Stimulated activated CD8-positive, alpha-beta memory T cell treated with anti-CD3 and anti-CD28 coated beads, Interleukin-2, amount 100 ng/mL, for 48 hours (primary cell): Measurements from ENCODE around the gene C19orf12.

Experiments
- DNase-seq, 2 donors: peaks; one replicate each; pipeline ENCODE4 v3.0.0-alpha.2; 2020; ENCODE audit warnings: low read depth in 2 of 2

The C19orf12 gene

DNA sequence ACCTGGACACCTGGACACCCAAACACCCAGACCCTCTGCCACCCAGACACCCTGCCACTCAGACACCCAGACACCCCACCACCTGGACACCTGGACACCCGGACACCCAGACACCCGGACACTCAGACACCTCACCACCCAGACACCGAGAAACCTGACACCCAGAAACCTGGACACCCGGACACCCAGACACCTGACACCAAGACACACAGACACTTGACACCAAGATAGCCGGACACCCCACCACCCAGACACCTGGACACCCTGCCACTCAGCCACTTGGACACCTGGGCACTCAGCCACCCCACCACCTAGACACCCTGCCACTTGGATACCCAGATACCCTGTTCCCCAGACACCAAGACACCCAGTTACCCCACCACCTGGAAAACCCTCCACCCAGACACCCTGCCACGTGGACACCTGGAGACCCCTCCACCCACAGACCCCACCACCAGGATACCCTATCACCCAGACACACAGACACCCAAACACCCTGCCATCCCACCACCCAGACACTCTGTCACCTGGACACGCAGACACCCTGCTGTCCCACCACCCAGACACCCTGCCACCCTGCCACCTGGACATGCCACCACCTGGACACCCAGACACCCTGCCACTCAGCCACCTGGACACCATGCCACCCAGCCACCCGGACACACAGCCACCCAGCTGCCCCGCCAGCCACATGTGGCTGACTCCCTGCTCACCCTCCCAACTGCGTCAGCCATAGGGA lies 17.4 kb downstream of the C19orf12 start:
- no peak for DNase-seq

DNA sequence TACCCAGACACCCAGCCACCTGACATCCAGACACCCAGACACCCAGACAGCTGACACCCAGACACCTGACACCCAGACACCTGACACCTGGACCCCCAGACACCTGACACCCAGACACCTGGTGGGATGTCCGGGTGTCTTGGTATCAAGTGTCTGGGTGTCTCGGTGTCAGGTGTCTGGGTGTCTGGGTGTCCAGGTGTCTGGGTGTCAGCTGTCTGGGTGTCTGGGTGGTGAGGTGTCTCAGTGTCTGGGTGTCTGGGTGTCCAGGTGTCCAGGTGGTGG lies 18.6 kb downstream of the C19orf12 start:
- no peak for DNase-seq

DNA sequence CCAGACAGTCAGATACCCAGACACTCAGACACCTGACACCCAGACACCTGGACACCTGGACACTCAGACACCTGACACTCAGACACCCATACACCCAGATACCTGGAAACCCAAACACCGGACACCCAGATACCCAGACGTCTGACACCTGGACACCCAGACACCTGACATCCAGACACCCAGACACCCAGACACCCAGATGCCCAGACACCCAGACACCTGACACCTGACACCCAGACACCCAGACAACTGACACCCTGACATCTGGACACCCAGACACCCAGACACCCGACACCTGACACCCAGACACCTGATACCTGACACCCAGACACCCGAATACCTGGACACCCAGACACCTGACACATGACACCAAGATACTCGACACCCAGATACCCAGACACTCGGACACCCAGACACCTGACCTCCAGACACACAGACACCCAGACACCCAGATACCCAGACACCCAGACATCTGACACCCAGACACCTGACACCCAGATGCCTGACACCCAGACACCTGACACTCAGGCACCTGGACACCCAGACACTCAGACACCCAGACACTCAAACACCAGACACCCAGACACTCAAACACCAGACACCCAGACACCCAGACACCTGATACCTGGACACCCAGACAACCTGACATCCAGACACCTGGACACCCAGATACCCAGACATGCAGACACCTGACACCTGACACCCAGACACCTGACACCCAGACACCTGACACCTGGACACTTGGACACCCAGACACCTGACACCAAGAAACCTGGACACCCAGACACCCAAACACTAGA lies 19.1 kb downstream of the C19orf12 start:
- DNase-seq = no peak

DNA sequence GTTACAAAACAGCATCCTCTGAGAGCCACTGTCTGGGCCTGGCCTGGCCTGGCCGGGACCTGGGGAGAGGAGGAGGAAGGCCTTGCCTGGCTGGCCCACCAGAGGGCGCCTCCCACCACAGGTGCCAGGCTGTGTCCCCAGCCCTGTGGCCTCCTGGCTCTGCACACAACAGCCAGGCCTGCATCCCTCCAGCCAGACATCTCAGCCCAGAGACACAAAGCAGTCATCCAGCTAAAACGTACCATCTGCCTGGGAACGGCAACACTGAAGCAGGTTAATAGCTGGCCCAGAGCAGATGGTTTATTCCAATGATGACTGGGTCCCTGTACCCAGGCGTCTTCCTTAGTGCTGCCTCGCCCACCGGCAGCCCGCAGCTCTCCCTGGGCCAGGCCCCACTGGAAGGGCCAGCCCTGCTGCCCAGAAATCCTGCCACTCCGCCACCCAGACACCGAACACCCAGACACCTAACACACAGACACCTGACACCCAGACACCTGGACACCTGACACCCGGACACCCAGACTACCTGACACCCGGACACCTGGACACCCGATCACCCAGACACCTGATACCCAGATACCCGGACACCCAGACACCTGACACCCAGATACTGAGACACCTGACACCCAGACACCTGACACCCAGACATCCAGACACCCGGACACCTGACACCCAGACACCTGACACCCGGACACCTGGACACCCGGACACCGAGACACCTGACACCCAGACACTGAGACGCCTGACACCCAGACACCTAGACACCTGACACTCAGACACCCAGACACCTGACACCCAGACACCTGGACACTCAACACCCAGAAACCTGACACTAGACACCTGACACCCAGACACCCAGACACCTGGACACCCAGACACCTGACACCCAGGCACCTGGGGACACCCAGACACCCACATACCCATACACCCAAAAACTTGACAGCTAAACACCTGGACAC lies 20.1 kb downstream of the C19orf12 start:
- DNase-seq = peak; percentile 73 to 79

DNA sequence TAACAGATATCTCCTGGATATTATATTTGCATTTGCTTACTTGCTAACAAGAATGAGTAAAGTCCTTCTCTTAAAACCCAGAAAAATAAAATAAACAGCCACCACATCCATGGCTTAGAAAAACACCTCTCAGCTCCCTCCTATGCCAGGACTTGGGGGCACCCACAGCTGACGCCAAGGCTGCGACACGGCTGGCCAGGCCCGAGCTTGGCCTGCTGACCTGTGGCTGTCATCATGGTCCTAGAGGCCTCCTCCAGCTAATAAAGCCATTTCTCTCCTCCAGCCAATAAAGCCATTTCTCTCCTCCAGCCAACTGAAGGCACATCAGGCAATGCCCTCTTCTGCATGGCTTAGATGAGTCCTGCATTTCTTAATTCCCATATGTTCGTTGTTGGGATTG lies 20.9 kb downstream of the C19orf12 start:
- no peak for DNase-seq

DNA sequence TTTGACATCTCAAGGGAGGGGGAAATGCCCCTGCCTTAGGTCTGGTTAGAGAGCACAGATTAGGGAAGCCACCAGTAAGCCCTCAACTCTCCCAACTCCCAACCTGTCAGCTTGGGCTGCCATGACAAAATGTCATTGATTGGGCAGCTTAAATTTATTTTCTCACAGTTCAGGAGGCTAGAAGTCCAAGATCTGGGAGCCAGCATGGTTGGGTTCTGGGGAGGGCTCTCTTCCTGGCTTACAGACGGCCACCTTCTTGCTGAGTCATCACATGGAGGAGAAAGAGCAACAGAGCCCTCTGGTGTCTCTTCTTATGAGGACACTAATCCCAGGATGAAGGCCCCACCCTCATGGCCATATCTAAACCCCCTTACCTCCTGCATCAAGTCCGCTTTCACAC lies 24.2 kb downstream of the C19orf12 start:
- no peak for DNase-seq

DNA sequence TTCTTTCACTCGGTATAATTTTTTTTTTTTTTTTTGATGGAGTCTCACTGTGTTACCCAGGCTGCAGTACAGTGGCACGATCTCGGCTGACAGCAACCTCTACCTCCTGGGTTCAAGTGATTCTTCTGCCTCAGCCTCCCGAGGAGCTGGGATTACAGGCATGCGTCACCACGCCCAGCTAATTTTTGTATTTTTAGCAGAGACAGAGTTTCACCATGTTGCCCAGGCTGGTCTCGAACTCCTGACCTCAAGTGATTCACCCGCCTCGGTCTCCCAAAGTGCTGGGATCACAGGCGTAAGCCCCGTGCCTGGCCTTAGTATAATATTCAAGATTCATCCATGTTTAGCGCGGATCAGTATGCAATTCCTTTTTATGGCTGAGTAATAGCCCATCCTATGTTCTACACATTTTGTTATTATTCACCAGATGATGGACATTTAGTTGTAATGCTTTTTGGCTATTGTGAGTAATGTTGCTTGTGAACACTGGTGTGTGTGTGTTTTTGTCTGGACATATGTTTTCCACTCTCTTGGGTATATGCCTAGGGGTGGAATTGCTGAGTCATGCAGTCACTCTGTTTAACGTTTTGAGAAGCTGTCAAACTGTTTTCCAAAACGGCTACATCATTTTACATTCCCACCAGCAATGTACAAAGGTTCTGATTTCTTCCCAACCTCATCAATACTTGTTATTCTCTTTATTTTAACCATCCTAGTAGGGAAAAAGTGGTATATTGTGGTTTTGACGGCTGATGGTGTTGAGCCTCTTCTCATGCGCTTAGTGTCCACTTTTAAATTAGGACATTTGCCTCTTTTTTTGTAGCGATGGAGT lies 26.9 kb downstream of the C19orf12 start:
- DNase-seq = no peak

DNA sequence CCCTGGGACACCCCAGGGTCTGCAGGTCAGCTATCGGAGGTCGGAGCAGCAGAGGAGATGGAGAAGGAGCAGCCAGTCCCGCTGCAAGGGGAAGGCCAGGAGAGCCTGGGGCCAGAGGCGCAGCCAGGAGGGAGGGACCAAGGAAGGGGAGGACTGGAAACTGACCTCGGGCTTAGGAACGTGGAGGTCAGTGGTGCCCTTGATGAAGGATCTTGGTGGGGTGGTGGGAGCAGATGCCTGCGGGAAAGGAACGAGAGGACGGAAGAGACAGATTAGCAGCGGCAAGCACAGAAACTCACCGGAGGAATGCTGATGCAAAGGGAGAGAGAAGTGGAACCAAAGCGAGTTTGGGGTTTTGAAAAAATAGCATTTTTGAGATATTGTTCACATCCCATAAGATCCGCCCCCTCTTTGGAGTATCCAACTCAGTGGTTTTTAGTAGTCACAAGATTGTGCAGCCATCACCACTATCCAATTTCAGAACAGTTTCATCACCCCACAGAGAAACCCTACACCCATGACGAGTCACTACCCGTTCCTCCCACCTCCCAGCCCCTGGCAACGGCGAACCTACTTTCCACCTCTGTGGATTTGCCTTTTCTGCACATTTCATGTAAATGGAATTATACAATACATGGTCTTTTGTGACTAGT lies 27.7 kb downstream of the C19orf12 start:
- DNase-seq = peak in 1 of 2 donors; percentile 48

DNA sequence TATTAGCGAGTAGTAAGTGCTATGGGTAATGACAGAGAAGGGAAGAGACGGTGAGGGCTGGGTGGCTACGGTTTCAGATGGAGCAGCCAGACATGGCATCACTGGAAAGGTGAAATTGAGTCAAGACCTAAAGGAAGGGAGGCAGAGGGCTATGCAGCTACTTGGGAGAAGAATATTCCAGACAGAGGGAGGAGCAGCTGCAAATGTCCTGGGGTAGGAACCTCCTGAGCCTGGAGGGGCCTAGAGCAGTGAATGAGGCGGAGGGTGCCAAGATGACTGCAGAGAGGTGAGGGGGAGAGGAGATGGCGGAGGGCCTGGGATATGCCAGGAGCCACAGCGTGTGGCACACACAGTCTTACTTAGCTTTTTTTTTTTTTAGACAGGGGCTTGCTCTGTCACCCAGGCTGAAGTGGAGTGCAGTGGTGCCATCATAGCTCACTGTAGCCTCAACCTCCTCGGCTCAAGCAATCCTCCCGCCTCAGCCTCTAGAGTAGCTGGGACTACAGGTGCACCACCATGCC lies 28.7 kb downstream of the C19orf12 start:
- DNase-seq = no peak

DNA sequence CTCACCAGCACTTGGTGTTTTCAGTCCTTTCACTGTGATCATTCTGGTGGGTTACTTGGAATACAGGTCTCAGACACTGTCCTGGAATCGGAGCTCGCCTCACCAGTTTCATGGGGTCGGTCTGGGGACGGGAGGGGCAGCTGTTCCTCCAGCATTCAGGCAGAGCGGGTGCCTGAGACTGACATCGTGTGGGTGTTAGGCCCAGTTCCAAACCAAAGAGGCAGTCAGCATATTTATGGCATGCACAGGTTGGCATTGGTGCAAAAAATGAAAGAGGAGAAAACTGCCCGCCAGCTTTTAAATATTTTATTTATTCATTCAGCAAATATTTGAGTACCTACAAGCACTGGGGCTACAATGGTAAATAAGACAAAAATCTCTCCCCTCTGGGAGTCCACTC lies 29.7 kb downstream of the C19orf12 start:
- DNase-seq = no peak

DNA sequence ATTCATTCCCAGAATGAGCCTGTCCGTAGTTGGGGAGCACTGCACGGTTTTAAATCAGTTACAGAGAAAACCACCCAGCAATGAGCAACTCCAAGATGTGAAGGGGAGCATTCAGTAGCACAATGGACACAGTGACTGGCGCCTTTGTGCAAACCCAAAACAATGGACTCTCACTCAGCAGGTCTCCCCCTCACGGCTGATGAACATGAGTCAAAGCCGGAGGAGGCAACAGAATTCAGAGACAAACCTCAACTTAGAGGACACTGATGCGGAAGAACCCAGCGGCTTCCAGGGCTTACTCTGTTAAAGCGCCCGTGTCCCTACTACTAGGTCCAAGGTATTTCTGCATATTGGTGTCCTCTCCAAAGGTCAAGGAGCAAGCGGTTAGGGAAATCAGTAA lies 32.1 kb downstream of the C19orf12 start:
- no peak for DNase-seq

DNA sequence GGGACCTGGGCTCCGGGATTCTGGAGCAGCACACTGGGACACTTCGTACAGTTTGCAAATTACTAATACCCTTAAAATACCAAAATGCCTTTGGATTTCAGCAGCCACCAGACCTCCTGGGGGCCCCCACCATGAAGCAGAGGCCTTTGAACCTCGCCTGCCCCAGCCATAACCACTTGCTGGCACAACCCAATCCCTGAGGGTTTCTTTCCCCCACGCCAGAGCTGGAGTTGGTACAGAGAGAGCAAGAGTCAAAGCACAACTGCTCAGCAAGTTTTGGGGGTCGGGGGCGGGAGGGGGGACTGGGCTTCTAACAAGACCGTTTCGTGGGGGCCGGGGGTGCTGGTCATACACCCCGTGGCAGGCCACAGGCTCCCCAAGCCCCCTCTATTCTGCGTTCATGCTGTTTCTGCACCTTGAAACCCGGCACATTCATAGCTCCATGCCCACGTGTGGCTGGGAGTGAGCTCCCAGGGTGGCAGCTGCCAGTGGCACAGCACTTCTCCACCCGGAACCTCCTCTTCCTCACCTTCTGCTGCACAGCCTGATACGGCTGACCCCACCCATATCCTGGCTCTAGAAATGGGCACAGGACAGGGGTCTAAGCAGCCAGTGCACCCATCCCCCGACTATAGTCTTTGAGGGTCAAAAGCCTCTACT lies 32.7 kb downstream of the C19orf12 start:
- no peak for DNase-seq

DNA sequence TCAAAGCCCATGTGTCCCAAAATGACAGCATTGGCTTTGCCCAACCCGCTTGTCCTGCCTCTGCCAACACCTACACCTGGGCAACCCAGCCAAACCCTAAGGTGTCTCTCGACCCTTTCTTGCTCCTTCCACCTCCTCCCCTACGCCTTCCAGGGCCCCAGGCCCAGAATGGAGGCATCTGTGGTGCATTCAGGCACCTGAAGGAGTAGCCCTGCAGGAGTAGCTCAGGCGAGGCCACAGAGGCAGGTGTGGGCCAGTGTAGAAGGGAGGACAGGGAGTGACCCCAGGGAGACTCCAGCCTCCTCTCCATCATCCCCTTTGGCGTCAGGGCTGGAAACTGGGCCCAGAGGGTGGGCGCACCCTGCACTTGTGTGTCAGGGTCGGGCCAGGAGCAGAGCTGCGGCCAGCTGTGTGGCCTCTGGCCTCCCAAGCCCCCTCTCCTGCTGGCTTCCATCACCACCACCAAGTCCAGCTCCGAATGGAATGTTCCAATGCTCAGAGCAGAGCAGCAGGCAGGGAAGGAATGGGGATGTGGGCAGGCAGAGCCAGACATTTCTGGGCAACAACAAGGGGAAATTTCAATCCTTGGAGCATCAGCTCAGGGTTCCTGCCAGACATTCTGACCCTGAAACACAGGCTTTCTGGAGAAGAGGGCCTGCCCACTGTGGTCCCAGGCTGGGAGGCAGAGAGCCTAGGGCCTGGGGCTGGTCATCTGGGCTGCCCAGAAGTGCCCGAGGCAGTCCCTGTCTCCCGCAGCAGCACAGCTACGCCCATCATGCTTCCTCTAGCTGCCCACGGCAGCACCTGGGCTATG lies 33.4 kb downstream of the C19orf12 start:
- no peak for DNase-seq

DNA sequence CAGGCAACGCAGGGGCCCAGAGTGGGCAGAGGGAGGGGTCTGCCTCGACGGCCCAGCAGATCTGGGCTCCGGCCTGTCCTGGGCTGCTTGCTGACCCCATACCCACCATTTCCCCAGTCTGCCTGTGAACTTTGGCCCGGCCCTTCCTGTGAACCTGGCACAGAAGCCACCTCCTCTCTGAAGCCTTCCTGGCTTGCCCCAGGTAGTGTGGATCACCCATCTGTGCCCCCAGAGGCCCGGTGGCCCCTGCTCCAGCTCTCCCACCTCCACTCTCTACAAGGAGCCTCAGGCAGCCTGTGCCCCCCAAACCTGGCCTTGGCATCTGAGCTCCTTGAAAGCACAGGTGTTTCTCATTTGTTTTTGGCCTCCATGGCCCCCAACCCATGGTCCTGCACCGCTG lies 34.1 kb downstream of the C19orf12 start:
- DNase-seq = no peak

DNA sequence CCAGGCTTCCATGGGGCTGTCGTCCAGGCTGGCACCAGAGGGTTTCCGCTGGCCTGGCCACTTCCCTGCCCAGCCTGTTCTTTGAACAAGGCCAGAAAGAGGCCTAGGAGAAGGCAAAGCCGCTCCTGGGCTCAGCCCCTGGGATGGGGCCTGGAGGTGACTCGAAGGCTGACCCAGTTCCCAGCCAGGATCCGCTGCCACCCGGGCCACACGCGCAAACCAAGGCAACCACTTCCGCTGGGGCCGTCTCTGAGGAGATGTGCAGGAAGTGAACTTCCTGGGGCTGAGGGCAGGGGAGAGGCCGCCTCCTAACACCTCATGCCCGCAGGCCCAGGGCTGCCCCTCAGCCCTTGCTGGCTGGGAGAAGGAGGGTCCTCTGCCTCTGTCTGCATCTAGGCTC lies 34.6 kb downstream of the C19orf12 start:
- DNase-seq = peak; percentile 77 to 79

DNA sequence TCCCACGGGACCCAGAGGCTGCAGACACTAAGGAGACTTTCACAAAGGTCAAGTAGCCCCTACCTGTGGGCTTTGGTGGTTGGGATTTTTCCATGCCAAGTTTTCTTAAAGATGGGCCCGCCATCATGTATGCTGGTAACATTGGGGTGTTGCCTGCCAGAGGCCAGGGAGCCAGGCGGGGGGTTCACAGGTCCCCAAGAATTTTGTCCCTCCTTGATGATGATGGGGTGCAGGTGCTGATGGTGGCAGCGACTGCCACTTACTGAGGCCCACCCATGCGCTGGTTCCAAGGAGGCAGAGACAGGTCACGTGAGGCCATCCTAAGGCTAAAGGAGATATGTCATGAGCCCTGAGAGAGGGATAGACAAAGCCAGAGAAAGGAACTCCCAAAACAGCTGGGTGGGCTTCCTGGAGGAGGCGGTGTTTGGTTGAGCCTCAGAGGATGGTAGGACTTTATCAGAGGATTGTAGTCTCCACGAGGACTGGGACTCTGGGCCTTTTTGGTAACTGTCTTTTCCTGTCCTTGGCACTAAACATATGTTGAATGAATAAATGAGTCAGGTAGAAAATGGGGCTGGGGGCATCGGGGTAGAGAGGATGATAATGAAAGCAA lies 35.4 kb downstream of the C19orf12 start:
- no peak for DNase-seq

DNA sequence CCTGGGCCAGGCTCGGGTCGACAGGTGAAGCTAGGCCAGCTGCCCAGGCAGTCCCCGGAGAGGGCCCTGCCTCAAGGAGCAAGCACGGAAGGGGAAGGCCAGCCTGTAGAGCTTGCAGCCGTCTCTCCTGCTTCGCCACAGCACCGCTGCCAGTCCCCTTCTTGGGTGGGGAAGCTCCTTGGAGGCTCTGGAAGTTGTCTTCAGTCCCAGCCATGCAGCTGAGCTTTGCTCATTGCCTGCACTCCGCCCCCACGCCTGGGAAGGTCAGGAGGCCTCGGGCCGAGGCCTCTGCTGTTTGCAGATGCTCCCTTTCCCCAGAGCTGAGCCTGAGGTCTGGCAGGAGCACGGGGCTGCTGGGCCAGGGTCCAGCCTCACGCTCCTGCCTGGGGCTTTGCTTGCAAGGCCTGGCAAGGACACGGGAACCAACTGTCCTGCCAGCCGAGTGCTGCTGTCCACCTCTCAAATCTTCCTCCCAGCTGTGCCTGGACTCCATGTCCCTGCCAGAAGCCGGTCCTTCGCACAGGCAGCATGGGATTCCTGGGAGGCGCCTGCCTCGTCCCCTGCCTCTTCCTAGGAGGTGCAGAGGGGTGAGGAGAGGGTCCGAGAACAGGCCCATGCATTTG lies 36.5 kb downstream of the C19orf12 start:
- no peak for DNase-seq
